ENCODE measurements around the gene GAS7.

GAS7 gene

DNA sequence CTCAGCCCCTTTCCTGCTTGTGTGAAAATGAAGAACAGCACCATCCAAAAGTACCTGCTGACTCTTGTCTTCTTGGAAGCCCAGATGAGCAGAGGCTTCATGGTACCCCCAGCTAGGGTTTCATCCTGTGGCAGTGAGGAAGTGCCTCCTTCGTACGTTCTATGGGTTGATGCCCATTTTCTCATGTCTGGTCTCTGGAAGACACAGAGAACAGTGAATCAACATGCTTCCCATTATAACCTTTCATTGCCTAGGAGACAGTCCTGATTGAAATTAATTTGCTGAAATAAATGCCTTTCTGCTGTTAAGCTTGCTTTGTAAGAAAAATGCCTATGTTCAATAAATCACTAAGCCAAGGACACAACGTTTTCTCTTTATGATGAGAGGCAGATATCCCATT, 329.9 kb downstream of the GAS7 start:
- no peak for DNase-seq

DNA sequence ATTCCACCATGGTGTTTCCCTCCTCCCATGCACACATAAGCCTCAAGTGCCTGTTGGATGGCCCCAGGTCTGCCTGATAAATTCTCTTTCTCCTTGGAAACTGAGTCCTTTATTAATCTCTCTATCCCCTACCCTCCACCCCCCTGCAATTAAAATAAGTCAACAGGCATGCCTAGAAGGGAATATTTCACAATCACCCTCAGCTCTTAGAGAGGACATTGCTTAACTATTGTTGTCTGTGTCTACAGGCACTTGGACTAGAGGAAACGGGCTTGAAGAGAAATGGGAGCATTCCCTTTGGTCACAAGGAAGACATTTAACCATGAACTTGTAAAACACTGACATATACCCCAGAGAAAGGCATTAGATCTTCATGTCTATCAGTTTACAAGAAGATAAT, 332.8 kb downstream of the GAS7 start:
- no peak for DNase-seq

DNA sequence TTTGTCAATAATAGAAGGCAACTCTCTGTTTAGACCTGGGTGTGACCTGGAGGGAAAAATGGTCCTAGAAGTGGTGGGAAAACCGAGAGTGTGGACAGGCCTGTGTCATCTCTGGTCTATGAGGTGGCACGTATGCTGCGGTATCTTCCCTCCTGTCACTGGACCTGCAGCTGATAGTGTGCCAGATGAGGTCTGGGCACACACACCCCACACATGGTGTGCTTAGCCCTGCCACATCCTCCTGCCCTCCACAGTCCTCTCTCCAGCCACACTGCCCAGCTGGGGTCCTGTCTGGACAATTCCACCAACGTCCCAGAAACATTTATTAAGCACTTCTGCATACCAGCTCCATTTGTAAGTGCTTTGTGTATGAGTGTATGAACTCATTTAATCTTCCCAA, 335.5 kb downstream of the GAS7 start:
- DNase-seq = no peak

GRCh38 chr17:9862220-9862619, 336.2 kb downstream of the GAS7 start:
- no peak for DNase-seq

- no peak for DNase-seq
Observed at GRCh38 chr17:9860851-9861250, 337.6 kb downstream of the GAS7 start.

Data from DMS 273 treated with DMSO at 0.1 percent for 48 hours (cell line).